ENCODE results near the gene TAF1C.

GRCh38 chr16:84138500-84138823 is 48.4 kb downstream of the TAF1C start:
- no peak for TF ChIP-seq CTCF (IDR thresholded peaks at IDR 0.05)
- no peak for TF ChIP-seq POLR2A (IDR thresholded peaks at IDR 0.05)

Data from uterus (tissue), 2 donors.